ENCODE measurements around the gene LRTM2. TPM values are rescaled to one million over a fixed set of nuclear protein-coding genes. Genes with fewer than 3 reads are reported as not detected.
A peak's percentile ranks its signal among the peaks of the same experiment; 100 is the strongest.

The LRTM2 gene
- total RNA-seq, 1 donor from 2014 or later: 0.47 TPM

- TF ChIP-seq CTCF (IDR thresholded peaks at IDR 0.05; ENCODE audit: unreplicated experiment): no peak
- DNase-seq (ENCODE audit: low spot score in 2 of 2, unreplicated experiment in 2 of 2): no peak
Observed at GRCh38 chr12:1848745-1849144, 28.4 kb downstream of the LRTM2 start.

GRCh38 chr12:1851151-1851701, 30.9 kb downstream of the LRTM2 start:
- Mint-ChIP-seq H3K4me3 (no peak overlapping the region), H3K4me1 (peaks cover 4% of the 10 kb centered on the region), H3K27me3 (ENCODE audit: low read depth) (peaks cover 19% of the 10 kb centered on the region), H3K36me3 (no peaks in the 10 kb centered on the region), H3K27ac (no peak overlapping the region), H3K9me3 (no peaks in the 10 kb centered on the region)
- no peak for DNase-seq (ENCODE audit: low spot score in 2 of 2, unreplicated experiment in 2 of 2)
- no peak for TF ChIP-seq CTCF (IDR thresholded peaks at IDR 0.05; ENCODE audit: unreplicated experiment)

More at GRCh38 chr12:1848745-1849144, 28.4 kb downstream of the LRTM2 start:
- Mint-ChIP-seq H3K4me3 (no peak overlapping the region), H3K27me3 (ENCODE audit: low read depth) (peaks cover 34% of the 10 kb centered on the region), H3K36me3 (no peaks in the 10 kb centered on the region), H3K27ac (no peak overlapping the region), H3K9me3 (no peaks in the 10 kb centered on the region), H3K4me1 (peaks cover 6% of the 10 kb centered on the region)

GRCh38 chr12:1852076-1852475, 31.7 kb downstream of the LRTM2 start:
- no peak for TF ChIP-seq CTCF (IDR thresholded peaks at IDR 0.05; ENCODE audit: unreplicated experiment)
- Mint-ChIP-seq H3K27me3 (ENCODE audit: low read depth) (peaks cover 19% of the 10 kb centered on the region), H3K9me3 (no peaks in the 10 kb centered on the region), H3K4me3 (no peak overlapping the region), H3K27ac (no peak overlapping the region), H3K36me3 (no peaks in the 10 kb centered on the region), H3K4me1 (peaks cover 4% of the 10 kb centered on the region)
- no peak for DNase-seq (ENCODE audit: low spot score in 2 of 2, unreplicated experiment in 2 of 2)

GRCh38 chr12:1853716-1854115, 33.4 kb downstream of the LRTM2 start:
- no peaks in the 10 kb centered on the region for H3K9me3 Mint-ChIP-seq
- no peak overlapping the region for H3K27ac Mint-ChIP-seq
- H3K4me1 Mint-ChIP-seq: peaks cover 4% of the 10 kb centered on the region
- peak in 1 of 2 experiments; percentile 22 for DNase-seq (ENCODE audit: low spot score in 2 of 2, unreplicated experiment in 2 of 2)
- no peaks in the 10 kb centered on the region for H3K36me3 Mint-ChIP-seq
- no peak overlapping the region for H3K4me3 Mint-ChIP-seq
- peaks cover 19% of the 10 kb centered on the region for H3K27me3 Mint-ChIP-seq (ENCODE audit: low read depth)
- TF ChIP-seq CTCF (IDR thresholded peaks at IDR 0.05; ENCODE audit: unreplicated experiment): no peak

- peak in 1 of 2 experiments; percentile 2 for DNase-seq (ENCODE audit: low spot score in 2 of 2, unreplicated experiment in 2 of 2)
- peaks cover 4% of the 10 kb centered on the region for H3K4me1 Mint-ChIP-seq
- no peaks in the 10 kb centered on the region for H3K9me3 Mint-ChIP-seq
- no peak overlapping the region for H3K4me3 Mint-ChIP-seq
- TF ChIP-seq CTCF (IDR thresholded peaks at IDR 0.05; ENCODE audit: unreplicated experiment): no peak
- no peaks in the 10 kb centered on the region for H3K36me3 Mint-ChIP-seq
- H3K27me3 Mint-ChIP-seq (ENCODE audit: low read depth): peaks cover 23% of the 10 kb centered on the region
- no peak overlapping the region for H3K27ac Mint-ChIP-seq
Observed at GRCh38 chr12:1855241-1855640, 34.9 kb downstream of the LRTM2 start.

GRCh38 chr12:1857086-1857485, 36.7 kb downstream of the LRTM2 start:
- no peaks in the 10 kb centered on the region for H3K4me1 Mint-ChIP-seq
- no peak for TF ChIP-seq CTCF (IDR thresholded peaks at IDR 0.05; ENCODE audit: unreplicated experiment)
- H3K36me3 Mint-ChIP-seq: no peaks in the 10 kb centered on the region
- DNase-seq (ENCODE audit: low spot score in 2 of 2, unreplicated experiment in 2 of 2): no peak
- no peak overlapping the region for H3K4me3 Mint-ChIP-seq
- H3K27ac Mint-ChIP-seq: no peak overlapping the region
- H3K27me3 Mint-ChIP-seq (ENCODE audit: low read depth): peaks cover 30% of the 10 kb centered on the region
- H3K9me3 Mint-ChIP-seq: no peaks in the 10 kb centered on the region
